ENCODE data around the gene NLK.

GRCh38 chr17:28018439-28019070 is 23.9 kb upstream of the NLK start:
- no peak for TF ChIP-seq CTCF (IDR thresholded peaks at IDR 0.05; ENCODE audit: borderline replicate concordance, extremely low read depth, low read length, poor library complexity, severe bottlenecking)
- no peak for TF ChIP-seq EZH2 (IDR thresholded peaks at IDR 0.05; ENCODE audit: borderline replicate concordance, low read depth, low read length, severe bottlenecking)
